Measurements from ENCODE around the gene AP2A1.

AP2A1 gene

DNA sequence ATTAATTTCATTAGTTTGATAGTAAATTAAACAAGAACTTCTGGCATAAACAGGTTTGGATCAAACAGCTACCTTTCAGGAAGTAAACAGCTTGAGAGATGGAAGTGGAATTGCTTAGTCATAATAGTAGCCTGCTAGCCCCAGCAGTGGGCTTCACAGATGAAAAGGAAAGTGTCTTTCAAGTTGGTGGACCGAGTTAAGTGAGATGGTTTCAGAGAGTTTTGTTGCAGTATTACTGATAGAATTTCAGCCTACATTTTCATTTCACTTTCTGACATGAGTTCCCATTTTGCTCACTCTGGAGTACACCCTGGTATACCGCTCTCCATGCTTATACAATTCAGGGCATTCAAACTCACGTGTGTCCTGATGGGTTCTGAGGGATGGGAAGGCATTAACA is 82.1 kb downstream of the AP2A1 start:
- no peak overlapping the region for H3K9ac ChIP-seq (ENCODE audit: low read length)
- 0 out of 2 replicates have a peak, but pooled peaks cover 3% of the 10 kb centered on the region for H4K20me1 ChIP-seq (ENCODE audit: low read depth, low read length)
- no peaks in the 10 kb centered on the region for H3K27me3 ChIP-seq (ENCODE audit: low read length)
- no peak overlapping the region for H3K4me3 ChIP-seq (ENCODE audit: insufficient read depth, low read length, poor library complexity, severe bottlenecking)
- H3K9me2 ChIP-seq (replicated peaks; ENCODE audit: insufficient read depth, low read length) = no peaks in the 10 kb centered on the region
- no peak overlapping the region for H3K27ac ChIP-seq (ENCODE audit: low read depth, low read length)
- peaks cover 6% of the 10 kb centered on the region; the same call in 1 of the 2 replicates for H3K79me2 ChIP-seq (ENCODE audit: insufficient read depth, low read length)
- no peak overlapping the region for H3K4me2 ChIP-seq (ENCODE audit: low read depth, low read length, poor library complexity, severe bottlenecking)
- H3K36me3 ChIP-seq (ENCODE audit: low read length) = no peaks in the 10 kb centered on the region
- H2AFZ ChIP-seq (ENCODE audit: low read depth, low read length, severe bottlenecking) = no peak overlapping the region
- H3F3A ChIP-seq (ENCODE audit: insufficient read depth) = peaks cover 15% of the 10 kb centered on the region
- H3K9me3 ChIP-seq (ENCODE audit: insufficient read depth, low read length) = no peaks in the 10 kb centered on the region
- TF ChIP-seq, protein P1, sequence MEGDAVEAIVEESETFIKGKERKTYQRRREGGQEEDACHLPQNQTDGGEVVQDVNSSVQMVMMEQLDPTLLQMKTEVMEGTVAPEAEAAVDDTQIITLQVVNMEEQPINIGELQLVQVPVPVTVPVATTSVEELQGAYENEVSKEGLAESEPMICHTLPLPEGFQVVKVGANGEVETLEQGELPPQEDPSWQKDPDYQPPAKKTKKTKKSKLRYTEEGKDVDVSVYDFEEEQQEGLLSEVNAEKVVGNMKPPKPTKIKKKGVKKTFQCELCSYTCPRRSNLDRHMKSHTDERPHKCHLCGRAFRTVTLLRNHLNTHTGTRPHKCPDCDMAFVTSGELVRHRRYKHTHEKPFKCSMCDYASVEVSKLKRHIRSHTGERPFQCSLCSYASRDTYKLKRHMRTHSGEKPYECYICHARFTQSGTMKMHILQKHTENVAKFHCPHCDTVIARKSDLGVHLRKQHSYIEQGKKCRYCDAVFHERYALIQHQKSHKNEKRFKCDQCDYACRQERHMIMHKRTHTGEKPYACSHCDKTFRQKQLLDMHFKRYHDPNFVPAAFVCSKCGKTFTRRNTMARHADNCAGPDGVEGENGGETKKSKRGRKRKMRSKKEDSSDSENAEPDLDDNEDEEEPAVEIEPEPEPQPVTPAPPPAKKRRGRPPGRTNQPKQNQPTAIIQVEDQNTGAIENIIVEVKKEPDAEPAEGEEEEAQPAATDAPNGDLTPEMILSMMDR (IDR thresholded peaks at IDR 0.05; ENCODE audit: insufficient read depth, low read length, poor library complexity, severe bottlenecking) = no peak
- no peak for TF ChIP-seq EZH2phosphoT487 (conservative IDR thresholded peaks at IDR 0.05; ENCODE audit: low read length)

DNA sequence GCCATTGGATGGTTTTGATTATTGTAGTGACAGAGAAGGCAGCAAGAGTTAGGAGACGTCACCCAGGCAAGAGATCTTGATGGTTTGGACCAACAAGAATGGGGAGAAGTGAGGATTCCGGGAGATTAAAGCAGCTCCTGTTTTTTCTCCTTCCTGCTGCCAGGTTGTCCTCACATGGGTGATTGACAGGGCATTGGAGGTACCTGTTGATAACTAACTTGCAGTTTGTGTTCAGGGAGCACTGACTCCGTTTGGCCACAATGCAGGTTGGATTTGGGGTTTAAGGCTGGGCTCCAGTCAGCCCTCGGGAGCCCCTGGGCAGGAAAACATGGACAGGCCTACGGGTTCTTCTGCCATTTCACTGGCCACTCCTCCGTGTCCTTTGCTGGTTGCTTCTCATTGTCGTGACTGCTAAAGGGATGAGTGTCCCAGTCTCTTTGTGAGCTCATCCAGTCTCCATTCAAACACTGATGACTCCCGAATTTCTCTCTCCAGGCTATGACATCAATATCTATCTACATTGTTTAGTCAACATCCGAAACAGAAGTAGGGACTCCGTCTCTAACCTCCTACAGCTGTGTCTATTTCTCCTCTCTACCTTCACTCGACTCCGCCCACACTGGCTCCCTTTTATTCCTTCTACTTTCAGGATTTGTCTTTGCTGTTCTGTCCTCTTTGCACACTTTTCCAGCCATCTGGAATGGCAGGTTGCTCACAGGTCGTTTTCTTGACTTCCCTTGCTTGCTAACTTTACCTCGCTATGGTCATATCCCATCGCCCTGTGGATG is 82.8 kb downstream of the AP2A1 start:
- no peak overlapping the region for H3K27ac ChIP-seq (ENCODE audit: low read depth, low read length)
- peak overlapping the region; percentile 57 for H3K4me2 ChIP-seq (ENCODE audit: low read depth, low read length, poor library complexity, severe bottlenecking)
- no peak overlapping the region for H3K9ac ChIP-seq (ENCODE audit: low read length)
- H3K27me3 ChIP-seq (ENCODE audit: low read length) = no peaks in the 10 kb centered on the region
- no peaks in the 10 kb centered on the region for H3K9me3 ChIP-seq (ENCODE audit: insufficient read depth, low read length)
- H3K79me2 ChIP-seq (ENCODE audit: insufficient read depth, low read length) = peaks cover 7% of the 10 kb centered on the region; the same call in 1 of the 2 replicates
- H3K9me2 ChIP-seq (replicated peaks; ENCODE audit: insufficient read depth, low read length) = no peaks in the 10 kb centered on the region
- TF ChIP-seq EZH2phosphoT487 (conservative IDR thresholded peaks at IDR 0.05; ENCODE audit: low read length) = no peak
- TF ChIP-seq, protein P1 (IDR thresholded peaks at IDR 0.05; ENCODE audit: insufficient read depth, low read length, poor library complexity, severe bottlenecking) = no peak
- no peak overlapping the region for H3K4me3 ChIP-seq (ENCODE audit: insufficient read depth, low read length, poor library complexity, severe bottlenecking)
- H3F3A ChIP-seq (ENCODE audit: insufficient read depth) = peaks cover 15% of the 10 kb centered on the region
- no peak overlapping the region for H2AFZ ChIP-seq (ENCODE audit: low read depth, low read length, severe bottlenecking)
- H4K20me1 ChIP-seq (ENCODE audit: low read depth, low read length) = 0 out of 2 replicates have a peak, but pooled peaks cover 3% of the 10 kb centered on the region
- H3K36me3 ChIP-seq (ENCODE audit: low read length) = no peaks in the 10 kb centered on the region

DNA sequence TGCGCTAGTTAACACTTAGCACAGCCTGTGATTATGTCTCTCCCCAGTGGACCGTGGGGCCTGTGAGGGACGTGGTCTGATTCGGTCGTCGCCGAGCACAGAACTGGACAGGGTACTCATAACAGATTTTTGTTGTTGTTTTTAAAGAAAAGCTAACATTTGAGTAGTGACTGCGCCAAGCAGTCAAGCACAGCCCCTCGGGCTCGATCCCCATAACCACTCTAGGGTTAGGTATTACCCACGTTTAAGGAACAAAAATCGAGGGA is 83.4 kb downstream of the AP2A1 start:
- no peak overlapping the region for H3K27ac ChIP-seq (ENCODE audit: low read depth, low read length)
- H3F3A ChIP-seq (ENCODE audit: insufficient read depth) = peaks cover 15% of the 10 kb centered on the region
- H3K4me3 ChIP-seq (ENCODE audit: insufficient read depth, low read length, poor library complexity, severe bottlenecking) = peak overlapping the region; percentile 32
- peak overlapping the region; percentile 23 for H2AFZ ChIP-seq (ENCODE audit: low read depth, low read length, severe bottlenecking)
- no peaks in the 10 kb centered on the region for H3K9me3 ChIP-seq (ENCODE audit: insufficient read depth, low read length)
- no peaks in the 10 kb centered on the region for H3K9me2 ChIP-seq (replicated peaks; ENCODE audit: insufficient read depth, low read length)
- peak overlapping the region; percentile 57 for H3K4me2 ChIP-seq (ENCODE audit: low read depth, low read length, poor library complexity, severe bottlenecking)
- H4K20me1 ChIP-seq (ENCODE audit: low read depth, low read length) = 0 out of 2 replicates have a peak, but pooled peaks cover 3% of the 10 kb centered on the region
- no peaks in the 10 kb centered on the region for H3K36me3 ChIP-seq (ENCODE audit: low read length)
- H3K79me2 ChIP-seq (ENCODE audit: insufficient read depth, low read length) = peaks cover 7% of the 10 kb centered on the region; the same call in 1 of the 2 replicates
- TF ChIP-seq EZH2phosphoT487 (conservative IDR thresholded peaks at IDR 0.05; ENCODE audit: low read length) = no peak
- TF ChIP-seq, protein P1 (IDR thresholded peaks at IDR 0.05; ENCODE audit: insufficient read depth, low read length, poor library complexity, severe bottlenecking) = no peak
- no peaks in the 10 kb centered on the region for H3K27me3 ChIP-seq (ENCODE audit: low read length)
- H3K9ac ChIP-seq (ENCODE audit: low read length) = peak overlapping the region; percentile 48; the same call in 1 of the 2 replicates

Measured in SU-DHL-6 (cell line).